GM13976 (cell line): ENCODE measurements around the gene M6PR.
"Not testable (repeated sequence)": the region's sequence is repeated elsewhere in the genome, so short reads cannot be mapped to it uniquely, and the experiment has no call there.

ENCODE experiments used
- DNase-seq: peaks from one replicate; pipeline ENCODE4 v3.0.0; 2012; ENCODE audit warnings: low spot score
- CTCF ChIP-seq: IDR thresholded peaks from 2 replicates; pipeline ENCODE4 v1.5.1; 2012; ENCODE audit warnings: borderline replicate concordance, mild to moderate bottlenecking; ENCODE audit not compliant: insufficient read depth; ENCODE audit errors: extremely low read depth, missing control alignments, control extremely low read depth
- in situ Hi-C: fragments of 300-500 bp; cut with MboI; formaldehyde crosslinking; loops from one replicate; pipeline ENCODE4 v1.12.0; 2022; ENCODE audit warnings: low sequenced_read_pairs, mixed read lengths, inconsistent platforms; ENCODE audit not compliant: unreplicated experiment

The M6PR gene

DNA sequence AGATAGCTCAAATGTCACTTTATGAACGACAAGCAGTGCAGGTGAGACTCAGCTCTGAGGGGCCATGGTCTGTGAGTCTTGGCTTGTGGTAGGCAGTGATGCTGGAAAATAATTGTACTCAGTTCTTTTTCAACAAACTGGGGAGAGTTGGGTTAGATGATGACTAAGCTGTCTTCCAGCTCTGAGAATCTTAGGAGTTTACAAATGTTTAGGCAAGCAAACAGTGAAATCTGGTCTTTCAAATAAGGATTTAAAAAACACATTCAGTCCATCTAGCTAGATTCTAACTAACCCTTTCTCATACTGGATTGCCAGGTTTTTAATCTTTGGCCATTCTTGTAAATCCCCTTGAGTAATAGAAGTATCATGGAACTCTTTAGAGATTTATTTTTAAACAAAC is 31.7 kb downstream of the M6PR start:
- in situ Hi-C loops = no loop called here
- no peak for DNase-seq
- no peak for TF ChIP-seq CTCF

DNA sequence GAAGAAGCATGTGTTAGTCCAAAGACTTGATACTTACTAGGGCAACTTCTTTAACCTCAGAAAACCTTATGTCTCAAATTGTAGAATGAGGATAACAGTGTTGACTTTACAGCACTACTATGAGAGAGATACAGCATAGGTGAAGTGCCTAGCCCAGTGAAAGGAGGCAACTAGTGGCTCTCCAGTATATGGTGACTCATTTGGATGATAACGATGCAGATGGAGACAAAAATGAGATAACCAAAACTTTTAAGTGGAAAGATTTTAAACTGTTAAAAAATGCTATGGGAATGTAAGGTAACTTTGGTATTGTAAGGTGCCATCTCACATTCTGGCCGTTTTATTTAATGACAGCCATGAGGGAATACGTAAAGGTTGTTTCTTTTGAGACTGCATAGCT is 32.4 kb downstream of the M6PR start:
- in situ Hi-C loops = no loop called here
- no peak for DNase-seq
- TF ChIP-seq CTCF = no peak

DNA sequence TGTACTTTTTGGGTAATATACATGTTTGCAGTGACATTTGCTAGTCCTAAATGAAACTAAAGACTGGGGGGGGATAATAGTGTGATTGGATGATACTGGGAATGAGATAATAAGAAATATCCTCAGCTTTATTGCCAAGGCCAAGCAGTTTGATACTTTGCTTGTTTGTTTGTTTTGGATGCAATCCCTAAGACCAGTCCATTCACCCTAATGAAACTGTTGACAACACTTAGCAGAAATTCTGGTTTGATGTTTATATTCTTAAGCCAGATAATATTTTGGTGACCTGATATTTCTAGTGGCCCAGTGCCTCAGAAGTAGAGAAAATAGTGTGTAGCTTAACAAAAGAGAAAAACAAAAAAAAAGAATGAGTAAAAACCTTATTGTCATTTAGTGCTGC is 33.3 kb downstream of the M6PR start:
- no peak for TF ChIP-seq CTCF
- in situ Hi-C loops = no loop called here
- no peak for DNase-seq

- in situ Hi-C loops = no loop called here
Measured at GRCh38 chr12:8914716-8915526, 34.5 kb downstream of the M6PR start.

GRCh38 chr12:8914033-8914715 is 35.3 kb downstream of the M6PR start, which contains the start of gene PHC1:
Gene PHC1, plus strand, starts transcription at chr12:8914509. Its CDS starts 3,169 bp downstream, at chr12:8917678.
- DNase-seq = peak; percentile 91
- in situ Hi-C loops = not testable (repeated sequence)

More at GRCh38 chr12:8914716-8915526, 34.5 kb downstream of the M6PR start:
- DNase-seq = peak; percentile 84
- TF ChIP-seq CTCF = no peak

- no peak for TF ChIP-seq CTCF
- DNase-seq = no peak
- in situ Hi-C loops = no loop called here
Measured at GRCh38 chr12:8913702-8914032, 35.8 kb downstream of the M6PR start.

- TF ChIP-seq CTCF = no peak
- in situ Hi-C loops = no loop called here
- DNase-seq = no peak
Measured at GRCh38 chr12:8912914-8913313, 36.5 kb downstream of the M6PR start.
